Neural progenitor cell (in vitro differentiated cells): ENCODE results near the gene SCARF2. TPM values are rescaled to one million over a fixed set of nuclear protein-coding genes. Genes with fewer than 3 reads are reported as not detected.
"Not testable (repeated sequence)": the region's sequence is repeated elsewhere in the genome, so short reads cannot be mapped to it uniquely, and the experiment has no call there.

Source experiments
- DNase-seq: peaks from one replicate; pipeline ENCODE4 v3.0.0-alpha.2; 2016; ENCODE audit warnings: low spot score
- H2AFZ ChIP-seq: fragments of 200-600 bp; sonication (generic); replicated peaks from 2 replicates; pipeline ENCODE4 v1.6.1; 2016; ENCODE audit warnings: antibody characterized with exemption
- H3F3A ChIP-seq: fragments of 200-600 bp; sonication (generic); 2 replicates; pipeline ENCODE4 v1.6.1; 2016; ENCODE audit warnings: antibody characterized with exemption, low read depth
- H3K27ac ChIP-seq: fragments of 200-600 bp; sonication (generic); 2 replicates; pipeline ENCODE4 v1.5.1; 2016; ENCODE audit warnings: mild to moderate bottlenecking
- H3K27me3 ChIP-seq: fragments of 200-600 bp; sonication (generic); 2 replicates; pipeline ENCODE4 v1.6.1; 2016; ENCODE audit warnings: mild to moderate bottlenecking, moderate library complexity
- H3K36me3 ChIP-seq: fragments of 200-600 bp; sonication (generic); 2 replicates; pipeline ENCODE4 v1.5.1; 2016
- H3K4me1 ChIP-seq: fragments of 200-600 bp; sonication (generic); 2 replicates; pipeline ENCODE4 v1.6.1; 2016; ENCODE audit warnings: mixed run types
- H3K4me2 ChIP-seq: fragments of 200-600 bp; sonication (generic); 2 replicates; pipeline ENCODE4 v1.6.1; 2016
- H3K4me3 ChIP-seq: fragments of 200-600 bp; sonication (generic); 2 replicates; pipeline ENCODE4 v1.5.1; 2016
- H3K79me2 ChIP-seq: fragments of 200-600 bp; sonication (generic); 2 replicates; pipeline ENCODE4 v1.6.1; 2016; ENCODE audit warnings: low read depth
- H3K9ac ChIP-seq: fragments of 200-600 bp; sonication (generic); 2 replicates; pipeline ENCODE4 v1.6.1; 2016
- H3K9me3 ChIP-seq: fragments of 200-600 bp; sonication (generic); 2 replicates; pipeline ENCODE4 v1.5.1; 2016; ENCODE audit warnings: low read depth
- H4K20me1 ChIP-seq: fragments of 200-600 bp; sonication (generic); 2 replicates; pipeline ENCODE4 v1.6.1; 2016; ENCODE audit warnings: low read depth
- H3K27ac Mint-ChIP-seq: 3 replicates; pipeline ENCODE4 v1.8.0; 2021; ENCODE audit warnings: mixed read lengths
- H3K27me3 Mint-ChIP-seq: 2 replicates; pipeline ENCODE4 v1.8.0; 2022; ENCODE audit warnings: low read depth, mild to moderate bottlenecking, inconsistent platforms, moderate library complexity, mixed read lengths; ENCODE audit not compliant: insufficient read depth
- H3K36me3 Mint-ChIP-seq: 3 replicates; pipeline ENCODE4 v1.8.0; 2021; ENCODE audit warnings: mixed read lengths
- H3K4me1 Mint-ChIP-seq: 3 replicates; pipeline ENCODE4 v1.8.0; 2021; ENCODE audit warnings: mixed read lengths
- H3K4me3 Mint-ChIP-seq: 3 replicates; pipeline ENCODE4 v1.8.0; 2021; ENCODE audit warnings: mild to moderate bottlenecking, moderate library complexity, mixed read lengths
- H3K9me3 Mint-ChIP-seq: 3 replicates; pipeline ENCODE4 v1.8.0; 2020; ENCODE audit warnings: mixed read lengths
- CTCF ChIP-seq: fragments of 200-600 bp; sonication (generic); IDR thresholded peaks from 2 replicates; pipeline ENCODE4 v1.5.1; 2017; ENCODE audit warnings: antibody characterized with exemption, mild to moderate bottlenecking
- EZH2 ChIP-seq: fragments of 200-600 bp; sonication (generic); IDR thresholded peaks from 2 replicates; pipeline ENCODE4 v1.6.1; 2017; ENCODE audit warnings: antibody characterized with exemption, mild to moderate bottlenecking, moderate library complexity
- EZH2phosphoT487 ChIP-seq: fragments of 200-600 bp; sonication (generic); IDR thresholded peaks from 2 replicates; pipeline ENCODE4 v1.6.1; 2017; ENCODE audit warnings: antibody characterized with exemption
- total RNA-seq: library from RNA; depleted of rRNA; stranded (reverse); fragments of >200 nt; gene quantifications from 2 replicates; pipeline ENCODE4 v1.2.3, GENCODE V29; 2015; ENCODE audit warnings: low replicate concordance

The SCARF2 gene
- total RNA-seq, 1 donor from 2014 or later = 0.22 TPM

GRCh38 chr22:20415241-20415640 lies 22.4 kb downstream of the SCARF2 start:
- not testable (repeated sequence) for H3K4me1 ChIP-seq, H3K4me3 ChIP-seq, H3K9me3 Mint-ChIP-seq, DNase-seq, H3K27ac Mint-ChIP-seq, H3F3A ChIP-seq, H3K27ac ChIP-seq, H3K4me2 ChIP-seq, H4K20me1 ChIP-seq, H3K79me2 ChIP-seq, H3K4me3 Mint-ChIP-seq, H3K36me3 ChIP-seq, H3K9me3 ChIP-seq, H3K36me3 Mint-ChIP-seq, H2AFZ ChIP-seq, H3K9ac ChIP-seq, H3K27me3 Mint-ChIP-seq
- peaks cover 10% of the 10 kb centered on the region for H3K27me3 ChIP-seq
- H3K4me1 Mint-ChIP-seq = peaks cover 16% of the 10 kb centered on the region

- Mint-ChIP-seq H3K27ac (no peak overlapping the region), H3K4me3 (no peak overlapping the region), H3K27me3 (peaks cover 4% of the 10 kb centered on the region), H3K4me1 (peaks cover 18% of the 10 kb centered on the region), H3K36me3 (no peaks in the 10 kb centered on the region), H3K9me3 (no peaks in the 10 kb centered on the region)
- no peak overlapping the region for H3K4me3 ChIP-seq
- no peaks in the 10 kb centered on the region for H3K4me1 ChIP-seq
- H3K79me2 ChIP-seq = no peaks in the 10 kb centered on the region
- no peak overlapping the region for H3K9ac ChIP-seq
- H3F3A ChIP-seq = no peaks in the 10 kb centered on the region
- H4K20me1 ChIP-seq = no peaks in the 10 kb centered on the region
- H3K27ac ChIP-seq = no peak overlapping the region
- H3K4me2 ChIP-seq = no peak overlapping the region
- H2AFZ ChIP-seq = no peak overlapping the region
- no peaks in the 10 kb centered on the region for H3K9me3 ChIP-seq
- H3K36me3 ChIP-seq = no peaks in the 10 kb centered on the region
- peaks cover 10% of the 10 kb centered on the region for H3K27me3 ChIP-seq
- TF ChIP-seq EZH2phosphoT487 = no peak
- TF ChIP-seq CTCF = no peak
- no peak for TF ChIP-seq EZH2
- no peak for DNase-seq
Measured at GRCh38 chr22:20414450-20414849, 23.2 kb downstream of the SCARF2 start.

- no peaks in the 10 kb centered on the region for H3K79me2 ChIP-seq
- H3K36me3 Mint-ChIP-seq = no peaks in the 10 kb centered on the region
- no peaks in the 10 kb centered on the region for H3K9me3 Mint-ChIP-seq
- DNase-seq = no peak
- peaks cover 18% of the 10 kb centered on the region for H3K4me1 Mint-ChIP-seq
- no peak overlapping the region for H3K27ac ChIP-seq
- no peaks in the 10 kb centered on the region for H3K9me3 ChIP-seq
- no peak overlapping the region for H3K4me3 ChIP-seq
- no peak overlapping the region for H3K9ac ChIP-seq
- no peaks in the 10 kb centered on the region for H4K20me1 ChIP-seq
- no peak overlapping the region for H3K27ac Mint-ChIP-seq
- no peaks in the 10 kb centered on the region for H3K36me3 ChIP-seq
- no peak overlapping the region for H3K4me3 Mint-ChIP-seq
- H3K4me2 ChIP-seq = no peak overlapping the region
- H3K27me3 Mint-ChIP-seq = peaks cover 7% of the 10 kb centered on the region
- H3F3A ChIP-seq = no peaks in the 10 kb centered on the region
- TF ChIP-seq EZH2phosphoT487 = no peak
- no peak for TF ChIP-seq CTCF
- no peak for TF ChIP-seq EZH2
- peaks cover 9% of the 10 kb centered on the region for H3K27me3 ChIP-seq
- no peaks in the 10 kb centered on the region for H3K4me1 ChIP-seq
- H2AFZ ChIP-seq = no peak overlapping the region
Measured at GRCh38 chr22:20414059-20414440, 23.6 kb downstream of the SCARF2 start.

- H3K9ac ChIP-seq = no peak overlapping the region
- H3K4me2 ChIP-seq = no peak overlapping the region
- peaks cover under 1% of the 10 kb centered on the region for H3K36me3 ChIP-seq
- H3K79me2 ChIP-seq = no peaks in the 10 kb centered on the region
- Mint-ChIP-seq H3K4me1 (peaks cover 15% of the 10 kb centered on the region), H3K36me3 (peaks cover 4% of the 10 kb centered on the region), H3K9me3 (no peaks in the 10 kb centered on the region), H3K27ac (no peak overlapping the region), H3K27me3 (peaks cover 7% of the 10 kb centered on the region), H3K4me3 (no peak overlapping the region)
- no peaks in the 10 kb centered on the region for H3K4me1 ChIP-seq
- no peaks in the 10 kb centered on the region for H3F3A ChIP-seq
- H3K27me3 ChIP-seq = peaks cover 3% of the 10 kb centered on the region
- TF ChIP-seq EZH2 = no peak
- no peak for TF ChIP-seq EZH2phosphoT487
- TF ChIP-seq CTCF = no peak
- no peak overlapping the region for H3K27ac ChIP-seq
- H2AFZ ChIP-seq = no peak overlapping the region
- no peak overlapping the region for H3K4me3 ChIP-seq
- no peaks in the 10 kb centered on the region for H3K9me3 ChIP-seq
- no peaks in the 10 kb centered on the region for H4K20me1 ChIP-seq
- no peak for DNase-seq
Measured at GRCh38 chr22:20413217-20414058, 24.2 kb downstream of the SCARF2 start.
